Retinal pigment epithelial cell (primary cell): ENCODE data around the gene TP53I3.
"Not testable (repeated sequence)": the region's sequence is repeated elsewhere in the genome, so short reads cannot be mapped to it uniquely, and the experiment has no call there.

Experiments
- DNase-seq: peaks from one replicate; pipeline ENCODE4 v3.0.0-alpha.2; 2010; ENCODE audit warnings: low read depth
- H3K4me3 ChIP-seq: 2 replicates; pipeline ENCODE4 v1.5.1; 2011; ENCODE audit warnings: mild to moderate bottlenecking, low read length, control low read depth, moderate library complexity
- CTCF ChIP-seq: conservative IDR thresholded peaks from 2 replicates; pipeline ENCODE4 v1.5.1; 2011; ENCODE audit warnings: low read depth, low read length, control low read depth, inconsistent platforms

TP53I3 gene

GRCh38 chr2:24110660-24111303 lies 26.1 kb upstream of the TP53I3 start:
- no peak for TF ChIP-seq CTCF
- DNase-seq = no peak
- H3K4me3 ChIP-seq = no peak overlapping the region

DNA sequence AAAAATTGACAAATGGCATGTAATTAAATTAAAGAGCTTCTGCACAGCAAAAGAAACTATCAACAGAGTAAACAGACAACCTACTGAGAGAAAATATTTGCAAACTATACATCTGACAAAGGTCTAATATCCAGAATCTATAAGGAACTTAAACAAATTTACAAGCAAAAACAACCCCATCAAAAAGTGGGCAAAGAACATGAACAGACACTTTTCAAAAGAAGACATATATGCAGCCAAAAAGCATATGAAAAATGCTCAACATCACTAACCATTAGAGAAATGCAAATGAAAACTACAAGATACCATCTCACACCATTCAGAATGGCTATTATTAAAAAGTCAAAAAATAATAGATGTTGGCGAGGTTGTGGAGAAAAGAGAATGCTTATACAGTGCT lies 24.8 kb upstream of the TP53I3 start:
- not testable (repeated sequence) for H3K4me3 ChIP-seq, DNase-seq

DNA sequence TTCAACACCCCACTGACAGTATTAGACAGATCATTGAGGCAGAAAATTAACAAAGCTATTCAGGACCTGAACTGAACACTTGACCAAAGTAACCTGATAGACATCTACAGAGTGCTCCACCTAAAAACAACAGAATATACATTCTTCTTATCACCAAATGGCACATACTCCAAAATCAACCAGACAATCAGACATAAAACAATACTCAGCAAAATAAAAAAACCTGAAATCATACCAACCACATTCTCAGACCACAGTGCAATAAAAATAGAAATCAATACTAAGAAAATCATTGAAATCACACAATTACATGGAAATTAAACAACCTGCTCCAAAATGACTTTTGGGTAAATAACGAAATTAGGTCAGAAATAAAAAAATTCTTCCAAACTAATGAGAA lies 22.7 kb upstream of the TP53I3 start:
- DNase-seq = no peak
- no peak for TF ChIP-seq CTCF
- H3K4me3 ChIP-seq = no peak overlapping the region

DNA sequence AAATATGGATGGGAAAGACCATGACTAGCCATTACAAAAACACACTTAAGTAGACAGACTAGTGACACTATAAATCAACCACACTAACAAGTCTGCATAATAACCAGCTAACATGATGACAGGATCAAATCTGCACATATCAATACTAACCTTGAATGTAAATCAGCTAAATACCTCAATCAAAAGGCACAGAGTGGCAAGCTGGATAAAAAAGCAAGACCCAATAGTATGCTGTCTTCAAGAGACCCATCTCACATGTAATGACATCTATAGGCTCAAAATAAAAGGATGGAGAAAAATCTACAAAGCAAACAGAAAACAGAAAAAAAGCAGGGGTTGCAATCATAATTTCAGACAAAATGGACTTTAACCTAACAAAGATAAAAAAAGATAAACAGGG lies 22.2 kb upstream of the TP53I3 start:
- TF ChIP-seq CTCF = no peak
- no peak overlapping the region for H3K4me3 ChIP-seq
- no peak for DNase-seq

DNA sequence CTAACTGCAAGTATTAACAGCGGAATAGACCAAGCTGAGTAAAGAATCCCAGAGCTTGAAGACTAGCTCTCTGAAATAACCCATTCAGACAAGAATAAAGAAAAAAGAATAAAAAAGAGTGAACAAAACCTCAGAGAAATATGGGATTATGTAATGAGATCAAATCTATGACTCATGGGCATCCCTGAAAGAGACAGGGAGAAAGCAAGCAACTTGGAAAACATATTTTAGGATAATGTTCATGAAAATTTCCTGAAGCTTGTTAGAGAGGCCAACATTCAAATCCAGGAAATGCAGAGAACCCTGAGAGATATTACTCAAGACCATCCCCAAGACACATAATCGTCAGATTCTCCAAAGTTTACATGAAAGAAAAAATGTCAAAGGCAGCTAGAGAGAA lies 21.2 kb upstream of the TP53I3 start:
- TF ChIP-seq CTCF = no peak
- no peak for DNase-seq
- H3K4me3 ChIP-seq = no peak overlapping the region

GRCh38 chr2:24104906-24105305 lies 20.3 kb upstream of the TP53I3 start:
- H3K4me3 ChIP-seq = no peak overlapping the region
- no peak for TF ChIP-seq CTCF
- no peak for DNase-seq

- H3K4me3 ChIP-seq = no peak overlapping the region
Measured at GRCh38 chr2:24104110-24104650, 19.5 kb upstream of the TP53I3 start.

More at GRCh38 chr2:24104110-24104650, 19.5 kb upstream of the TP53I3 start:
- no peak for TF ChIP-seq CTCF
- no peak for DNase-seq
